HL-60 (cell line): Measurements from ENCODE around the gene THPO.

ENCODE experiments used
- CTCF ChIP-seq: IDR thresholded peaks from one replicate; pipeline ENCODE4 v1.5.1; 2011; ENCODE audit warnings: low read length, control low read depth, inconsistent platforms; ENCODE audit not compliant: insufficient read depth
- GABPA ChIP-seq: IDR thresholded peaks from 2 replicates; pipeline ENCODE4 v1.6.1; 2012; ENCODE audit warnings: low read depth
- POLR2AphosphoS5 ChIP-seq: IDR thresholded peaks from 2 replicates; pipeline ENCODE4 v1.6.1; 2012; ENCODE audit warnings: low read depth
- REST ChIP-seq: IDR thresholded peaks from 2 replicates; pipeline ENCODE4 v1.6.1; 2012; ENCODE audit warnings: low read depth; ENCODE audit not compliant: insufficient replicate concordance

- no peak for TF ChIP-seq CTCF
- no peak for TF ChIP-seq POLR2AphosphoS5
- TF ChIP-seq GABPA: no peak
- no peak for TF ChIP-seq REST
These were observed 13.3 kb upstream of the THPO start for GRCh38 chr3:184391266-184391665.
